HG03139 (cell line): ENCODE results near the gene STAG3.
"Not testable (repeated sequence)": the region's sequence is repeated elsewhere in the genome, so short reads cannot be mapped to it uniquely, and the experiment has no call there.

Experiments
- ATAC-seq: cut with Tn5 transposase; IDR thresholded peaks from one replicate; pipeline ENCODE4 v1.9.1; 2021; ENCODE audit not compliant: unreplicated experiment

STAG3 gene

DNA sequence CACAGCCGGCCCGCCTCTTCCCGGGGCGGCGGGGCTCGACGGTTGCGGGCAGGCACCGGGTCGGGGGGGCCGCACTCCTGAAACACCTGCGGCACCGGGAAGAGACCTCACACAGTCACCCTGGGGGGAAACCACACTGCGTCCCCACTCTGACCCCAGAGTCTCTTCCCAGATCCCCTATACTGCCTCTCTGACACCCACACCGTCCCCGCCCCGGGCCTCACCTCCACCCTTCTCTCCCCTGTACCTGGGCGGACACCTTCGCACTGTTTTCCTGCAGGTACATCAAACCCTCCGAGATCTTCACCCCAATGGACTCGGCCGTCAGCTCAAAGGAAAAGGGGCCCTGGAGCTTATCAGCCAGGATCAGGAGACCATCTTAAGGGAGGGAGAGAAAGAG lies 5.9 kb upstream of the STAG3 start:
- ATAC-seq: no peak

DNA sequence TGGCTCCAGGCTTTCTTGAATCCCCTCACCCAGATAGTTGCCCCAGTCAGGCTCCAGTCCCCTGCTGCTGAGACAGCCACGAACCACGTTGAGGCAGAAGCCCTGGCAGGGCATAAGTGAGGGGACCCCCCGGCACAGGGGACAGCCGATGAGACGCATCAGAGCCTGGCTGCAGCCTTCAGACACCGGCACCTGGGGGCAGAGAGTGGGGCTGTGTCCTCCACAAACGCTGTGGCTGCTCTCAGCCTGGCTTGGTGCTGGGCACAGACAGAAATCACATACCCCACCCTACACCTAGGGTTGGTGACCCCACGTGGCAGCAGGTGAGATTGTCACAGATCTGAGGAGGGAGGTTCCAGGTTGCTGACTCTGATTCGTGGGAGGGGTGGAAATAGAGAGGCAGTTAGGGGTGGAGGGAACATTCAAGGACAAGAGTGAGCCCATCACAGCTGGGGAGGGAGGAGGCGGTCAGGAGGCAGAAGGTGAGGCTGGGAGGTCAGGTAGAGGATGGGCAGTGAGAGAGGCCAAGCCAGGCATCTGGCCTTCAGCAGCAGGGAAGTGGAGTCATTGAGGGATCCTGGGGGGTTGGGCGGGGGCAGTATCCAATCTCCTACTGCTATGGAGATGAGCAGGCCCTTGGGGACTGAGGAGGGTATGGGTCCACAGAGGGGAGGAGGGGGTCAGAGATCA lies 3.8 kb upstream of the STAG3 start:
- ATAC-seq: no peak

DNA sequence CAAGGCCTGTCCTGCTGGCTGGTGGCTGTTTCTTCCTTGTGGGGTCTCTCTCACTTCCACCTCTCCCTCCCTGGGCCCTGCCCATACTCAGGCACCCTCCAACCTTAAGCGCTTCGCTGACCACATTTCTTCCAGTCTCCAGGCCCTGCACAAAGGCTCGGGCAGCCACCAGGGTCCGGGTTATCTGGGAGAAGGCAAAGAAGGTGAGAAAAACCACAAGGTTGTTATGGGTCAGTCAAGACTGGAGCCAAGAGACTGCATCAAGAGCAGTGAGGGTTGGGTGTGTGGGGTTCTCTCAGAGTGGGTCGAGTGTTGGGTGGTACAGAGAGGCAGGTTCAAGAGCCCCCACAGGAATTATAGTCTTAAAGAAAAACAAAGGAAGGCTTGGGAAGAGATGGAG lies 3.1 kb upstream of the STAG3 start:
- ATAC-seq: no peak

- no peak for ATAC-seq
Measured at GRCh38 chr7:100175296-100175935, 2.3 kb upstream of the STAG3 start.

DNA sequence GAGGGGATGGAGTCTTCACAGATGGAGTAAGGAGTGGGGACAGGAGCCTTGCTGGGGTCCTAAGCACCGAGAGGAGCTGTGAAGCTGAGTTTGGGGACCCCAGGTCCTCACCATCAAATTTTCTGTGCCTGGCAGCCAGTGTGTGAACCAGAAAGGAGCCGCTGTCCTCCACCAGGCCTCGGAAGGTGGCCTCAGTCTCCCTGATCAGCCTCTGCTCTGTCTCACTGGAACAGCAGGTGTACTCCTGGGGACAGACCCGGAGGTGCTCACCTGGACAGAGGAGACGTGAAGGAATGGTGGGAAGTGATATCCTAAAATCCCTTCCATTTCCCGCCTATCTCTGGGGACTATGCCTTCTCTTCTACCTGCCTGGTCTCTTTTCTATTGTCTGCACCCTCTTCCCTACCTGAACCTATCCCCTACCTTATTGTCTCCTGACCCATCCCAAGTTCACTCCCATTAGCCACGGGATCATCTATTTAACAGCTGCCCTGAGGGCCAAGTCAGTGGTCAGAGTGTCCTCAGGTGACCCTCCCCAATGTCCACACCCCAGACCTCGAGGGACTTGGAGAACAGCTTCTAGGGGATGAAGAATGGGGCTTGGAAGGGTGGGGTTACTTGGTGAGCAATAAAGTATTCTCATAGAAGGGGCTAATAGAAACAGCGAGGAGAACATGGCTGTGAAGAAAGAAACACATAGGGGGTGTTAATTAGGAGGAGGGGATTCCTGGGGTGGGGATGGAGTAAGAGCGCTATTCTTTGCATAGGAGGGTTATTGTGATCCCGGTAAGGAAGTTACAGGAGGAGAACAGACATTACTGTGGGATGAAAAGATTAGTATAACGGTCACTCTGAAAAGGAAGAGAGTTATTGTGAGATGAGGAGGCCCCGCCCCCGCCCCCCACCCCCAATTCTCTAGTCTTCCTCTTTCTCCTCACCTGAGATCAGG lies 1.3 kb upstream of the STAG3 start:
- no peak for ATAC-seq

GRCh38 chr7:100180084-100180483 lies 2.4 kb downstream of the STAG3 start:
- not testable (repeated sequence) for ATAC-seq

DNA sequence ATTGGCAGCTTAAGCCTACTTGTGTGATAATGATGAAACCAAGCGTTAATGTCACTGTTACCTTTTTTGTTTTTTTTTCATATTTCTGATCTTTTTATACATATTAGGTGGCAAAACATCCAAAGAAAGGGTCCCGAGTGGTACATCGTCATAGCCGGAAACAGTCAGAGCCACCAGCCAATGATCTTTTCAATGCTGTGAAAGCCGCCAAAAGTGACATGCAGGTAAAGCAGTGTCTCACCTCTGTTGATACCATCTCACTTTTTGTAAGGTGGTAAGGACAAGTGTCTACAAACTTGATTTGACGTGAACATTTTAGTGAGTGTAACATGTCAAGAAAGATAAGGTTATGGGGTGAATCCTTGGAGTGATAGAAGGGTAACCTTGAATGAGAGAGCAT lies 4.9 kb downstream of the STAG3 start:
- ATAC-seq: not testable (repeated sequence)

GRCh38 chr7:100183090-100183489 lies 5.4 kb downstream of the STAG3 start:
- ATAC-seq: not testable (repeated sequence)

- no peak for ATAC-seq
Measured at GRCh38 chr7:100185726-100186125, 8.0 kb downstream of the STAG3 start.

- no peak for ATAC-seq
Measured at GRCh38 chr7:100189061-100189460, 11.3 kb downstream of the STAG3 start.

- no peak for ATAC-seq
Measured at GRCh38 chr7:100190048-100190711, 12.5 kb downstream of the STAG3 start.

- no peak for ATAC-seq
Measured at GRCh38 chr7:100191775-100192174, 14.1 kb downstream of the STAG3 start.

- ATAC-seq: not testable (repeated sequence)
Measured at GRCh38 chr7:100192281-100192862, 14.7 kb downstream of the STAG3 start.

GRCh38 chr7:100192969-100193368 lies 15.3 kb downstream of the STAG3 start:
- ATAC-seq: no peak

DNA sequence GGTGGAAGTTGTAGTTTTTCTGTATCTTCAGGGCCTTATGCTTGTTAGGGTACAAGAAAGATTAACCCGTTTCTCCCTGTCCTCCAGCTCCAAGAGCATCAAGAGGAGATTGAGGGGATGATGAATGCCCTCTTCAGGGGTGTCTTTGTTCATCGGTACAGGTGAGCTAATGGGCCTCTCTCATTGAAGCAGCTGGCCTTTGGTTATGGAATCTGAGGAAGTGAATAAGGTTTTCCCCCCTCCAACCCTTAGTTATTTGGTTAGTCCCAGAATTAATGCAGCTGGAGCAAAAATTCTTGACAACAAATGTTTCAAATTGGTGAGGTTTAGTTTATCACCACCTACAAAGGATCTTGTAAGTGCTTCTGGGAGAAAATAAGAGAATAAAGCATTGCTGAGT lies 17.5 kb downstream of the STAG3 start:
- ATAC-seq: no peak

GRCh38 chr7:100195901-100196322 lies 18.2 kb downstream of the STAG3 start:
- ATAC-seq: not testable (repeated sequence)

GRCh38 chr7:100198266-100198665 lies 20.5 kb downstream of the STAG3 start:
- ATAC-seq: no peak

- ATAC-seq: no peak
Measured at GRCh38 chr7:100200693-100201092, 23.0 kb downstream of the STAG3 start.

DNA sequence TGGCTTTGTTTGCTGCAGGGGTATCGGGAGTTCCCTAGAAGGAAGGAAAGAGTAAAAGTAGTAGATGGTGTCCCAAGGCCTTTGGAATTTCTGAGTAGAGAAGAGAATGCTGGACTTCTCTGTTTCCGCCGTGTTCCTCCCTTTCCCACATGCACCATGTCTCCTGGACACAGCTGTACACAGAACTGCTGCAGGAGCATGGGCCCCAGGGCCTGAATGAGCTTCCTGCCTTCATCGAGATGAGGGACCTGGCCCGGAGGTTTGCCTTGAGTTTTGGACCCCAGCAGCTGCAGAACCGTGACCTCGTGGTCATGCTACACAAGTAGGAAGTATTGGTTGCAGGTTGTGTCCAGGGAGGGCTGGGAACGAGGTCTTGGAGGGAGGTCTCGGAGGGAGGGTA lies 26.7 kb downstream of the STAG3 start:
- no peak for ATAC-seq

DNA sequence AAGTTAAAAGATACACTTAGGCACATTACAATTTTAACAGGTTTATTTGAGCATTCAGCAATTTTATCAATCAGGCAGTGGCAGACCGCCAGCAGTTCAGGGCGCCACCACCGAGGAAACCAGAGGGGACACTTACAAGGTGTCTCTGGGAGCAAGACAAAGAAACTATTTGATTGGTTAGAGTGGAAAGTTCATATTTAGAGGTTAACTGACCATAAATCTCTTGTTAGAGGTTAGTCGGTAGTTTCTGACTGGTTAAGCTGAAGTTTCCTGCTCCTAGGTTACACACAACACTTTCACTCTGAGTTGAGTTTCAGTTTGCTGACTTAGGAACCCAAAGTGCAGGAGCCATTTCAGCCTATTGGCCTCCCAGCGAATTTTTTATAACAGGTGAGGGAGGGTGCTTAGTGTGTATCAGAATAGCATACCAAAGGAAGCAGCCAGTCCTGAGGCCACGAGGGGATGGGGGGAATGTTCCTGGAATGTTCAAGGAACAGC lies 31.2 kb downstream of the STAG3 start:
- ATAC-seq: peak; percentile 52

DNA sequence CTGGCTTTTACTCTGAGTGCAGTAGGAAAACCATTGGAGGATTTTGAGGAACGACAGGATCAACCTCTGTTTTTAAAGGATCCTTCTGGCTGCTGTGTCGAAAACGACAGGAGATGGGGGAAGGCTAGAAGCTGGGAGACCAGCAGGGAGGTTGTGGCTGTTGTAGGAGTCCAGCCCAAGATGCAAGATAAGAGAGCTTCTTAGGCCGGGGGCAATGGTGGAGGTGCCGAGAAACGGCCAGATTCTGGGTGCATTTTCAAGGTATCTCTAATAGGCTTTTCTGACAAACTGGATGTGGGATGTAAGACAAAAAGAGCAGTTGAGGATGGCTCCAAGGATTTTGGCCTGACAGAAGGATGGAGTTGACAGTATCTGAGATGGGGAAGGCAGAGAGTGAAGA lies 31.8 kb downstream of the STAG3 start:
- ATAC-seq: no peak
